Measurements from ENCODE around the gene PSME3IP1.

Gene PSME3IP1

DNA sequence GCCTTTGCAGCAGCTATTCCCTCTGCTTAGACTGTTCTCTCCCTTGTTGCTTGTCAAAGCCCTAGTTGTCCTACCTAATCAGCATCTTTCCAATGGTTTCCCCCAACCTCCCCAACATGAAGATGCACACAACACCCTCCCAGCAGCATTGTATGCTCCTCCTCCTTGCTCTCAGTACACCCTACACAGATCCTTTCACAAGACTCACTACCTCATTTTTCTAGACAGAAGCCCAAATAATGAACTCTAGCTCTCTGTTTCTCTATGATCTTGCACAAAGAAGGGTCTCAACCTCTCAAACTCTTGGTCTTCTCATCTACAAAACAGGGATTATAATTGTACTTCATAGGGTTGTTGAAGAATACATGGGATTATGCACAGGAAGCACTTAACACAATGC, 19.4 kb downstream of the PSME3IP1 start:
- DNase-seq = no peak

DNA sequence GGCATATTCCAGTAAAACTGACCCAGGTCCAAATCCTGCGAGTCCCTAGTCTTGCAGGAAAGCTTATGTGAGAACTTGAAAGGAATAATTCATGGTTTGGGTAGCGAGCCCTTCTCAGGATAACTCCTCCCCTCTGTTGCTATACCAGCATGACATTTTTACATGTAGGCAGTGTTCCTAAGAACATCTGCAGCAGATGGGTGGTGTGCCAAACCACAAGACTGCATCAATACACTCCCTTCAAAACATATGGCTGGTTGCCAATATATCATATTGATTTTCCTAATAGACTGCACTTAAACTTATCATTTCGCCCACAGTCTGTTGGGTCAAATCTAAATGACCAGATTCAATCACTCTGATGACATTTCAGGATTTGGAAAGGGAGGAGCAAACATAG, 19.9 kb downstream of the PSME3IP1 start:
- no peak for DNase-seq

DNA sequence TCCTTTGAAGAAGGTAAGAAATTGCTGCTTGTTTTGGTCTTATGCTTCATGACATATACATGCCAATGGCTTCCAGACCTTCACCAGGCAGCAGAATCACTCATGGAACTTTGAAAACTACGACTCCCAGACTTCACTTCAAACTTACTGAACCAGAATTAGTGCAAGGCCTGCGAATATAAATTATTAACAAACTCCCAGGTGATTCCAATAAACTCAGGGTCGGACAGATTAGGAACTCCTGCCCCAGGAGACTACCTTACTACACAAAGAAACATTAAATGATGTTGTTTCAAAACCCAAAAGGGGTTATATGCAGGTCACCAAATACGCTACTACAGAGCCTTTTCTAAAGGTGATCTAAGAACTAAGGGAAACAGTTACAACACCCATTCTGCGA, 20.4 kb downstream of the PSME3IP1 start:
- no peak for DNase-seq

DNA sequence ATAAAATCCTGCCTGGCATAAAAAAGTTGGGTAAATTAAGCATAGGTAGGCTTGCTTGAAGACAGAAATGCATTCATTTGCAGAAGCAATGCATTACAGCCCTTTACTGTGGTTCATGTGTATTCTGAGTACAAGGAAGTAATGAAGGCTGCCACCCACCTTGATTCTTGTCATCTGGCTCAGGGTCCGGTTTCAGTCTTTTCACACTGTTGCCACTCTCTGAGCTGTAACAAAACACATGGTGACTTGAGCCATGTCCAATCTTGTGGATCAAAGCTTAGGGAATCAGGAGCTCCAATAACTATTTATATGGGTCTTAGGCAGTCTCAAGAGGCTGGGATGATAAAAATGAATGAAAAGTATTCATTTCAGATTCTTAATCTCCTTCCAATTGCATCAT, 22.0 kb downstream of the PSME3IP1 start:
- no peak for DNase-seq

DNA sequence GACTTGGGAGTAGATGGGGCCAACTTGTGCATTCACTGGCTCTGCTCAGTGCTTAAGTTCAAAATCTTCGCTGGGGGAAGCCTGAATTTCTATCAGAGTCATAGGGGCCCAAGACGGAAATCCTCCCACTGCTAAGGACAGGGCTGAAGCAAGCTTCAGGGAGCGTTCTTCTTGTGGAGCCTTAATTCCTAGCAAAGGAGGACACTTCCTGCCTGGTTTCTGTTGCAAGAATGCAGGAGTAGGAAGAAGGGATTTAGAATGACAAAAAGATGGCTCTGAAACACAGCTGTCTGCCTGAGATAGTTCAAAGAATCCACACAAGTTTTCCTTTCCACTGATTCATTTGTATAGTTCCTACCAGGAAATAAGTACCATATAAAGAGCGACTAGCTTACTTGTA, 26.4 kb downstream of the PSME3IP1 start:
- DNase-seq = no peak

DNA sequence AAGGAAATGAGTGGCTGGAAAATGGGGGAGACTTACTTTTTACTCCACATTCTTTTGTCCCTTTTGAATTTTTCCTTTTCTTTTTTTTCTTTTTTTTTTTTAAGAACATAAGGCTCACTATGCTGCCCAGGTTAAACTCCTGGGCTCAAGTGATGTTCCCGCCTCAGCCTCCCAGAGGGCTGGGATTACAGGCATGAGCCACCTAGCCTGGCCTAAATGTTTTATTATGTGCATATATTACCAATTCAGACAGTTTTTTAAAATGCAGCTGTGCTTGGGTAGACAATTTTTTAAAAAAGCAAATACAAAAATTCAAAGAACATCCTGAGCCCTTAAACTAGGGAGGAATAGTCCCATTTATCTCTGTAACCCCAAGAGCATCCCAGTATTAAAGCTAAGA, 28.3 kb downstream of the PSME3IP1 start:
- DNase-seq = no peak

DNA sequence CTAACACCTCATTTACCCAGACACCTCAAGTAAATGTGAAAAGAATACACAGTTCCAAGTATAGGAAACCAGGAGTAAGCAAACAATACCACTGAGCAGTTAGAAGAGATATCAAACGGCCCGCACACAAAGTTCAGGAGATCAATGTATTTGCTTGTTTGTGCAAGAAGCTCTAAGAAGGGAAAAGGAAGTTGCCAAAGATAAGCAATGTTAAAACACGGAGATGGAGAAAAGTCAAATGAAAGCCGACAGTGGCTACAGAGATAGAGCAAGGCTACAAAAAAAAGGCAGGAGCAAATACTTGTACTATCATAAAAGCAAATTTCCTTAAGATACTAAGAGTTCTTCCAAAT, 29.5 kb downstream of the PSME3IP1 start:
- no peak for DNase-seq

DNA sequence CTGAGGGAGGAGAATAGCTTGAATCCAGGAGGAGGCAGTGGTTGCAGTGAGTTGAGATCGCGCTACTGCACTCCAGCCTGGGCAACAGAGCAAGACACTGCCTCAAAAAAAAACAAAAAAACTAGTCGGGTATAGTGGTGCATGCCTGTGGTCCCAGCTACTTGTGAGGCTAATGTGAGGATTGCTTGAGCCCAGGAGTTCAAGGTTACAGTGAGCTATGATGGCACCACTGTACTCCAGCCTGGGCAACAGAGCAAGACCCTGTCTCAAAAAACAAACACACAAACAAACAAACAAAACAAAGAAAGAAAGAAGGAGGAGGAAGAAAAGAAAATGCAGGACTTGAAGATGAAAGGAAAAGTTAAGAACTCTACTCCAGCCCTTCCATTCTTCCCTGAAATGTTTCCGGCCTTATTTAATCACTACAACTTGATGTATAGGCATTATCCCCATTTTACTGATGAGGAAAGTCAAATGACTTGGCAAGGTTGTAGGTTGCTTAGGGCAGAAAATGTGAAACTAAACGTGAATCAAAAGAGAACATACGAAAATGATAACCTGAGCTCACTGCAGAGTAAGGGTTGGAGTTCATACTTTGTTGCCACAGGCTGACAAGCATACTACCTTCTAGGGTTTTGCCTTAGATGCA, 30.0 kb downstream of the PSME3IP1 start:
- no peak for DNase-seq

DNA sequence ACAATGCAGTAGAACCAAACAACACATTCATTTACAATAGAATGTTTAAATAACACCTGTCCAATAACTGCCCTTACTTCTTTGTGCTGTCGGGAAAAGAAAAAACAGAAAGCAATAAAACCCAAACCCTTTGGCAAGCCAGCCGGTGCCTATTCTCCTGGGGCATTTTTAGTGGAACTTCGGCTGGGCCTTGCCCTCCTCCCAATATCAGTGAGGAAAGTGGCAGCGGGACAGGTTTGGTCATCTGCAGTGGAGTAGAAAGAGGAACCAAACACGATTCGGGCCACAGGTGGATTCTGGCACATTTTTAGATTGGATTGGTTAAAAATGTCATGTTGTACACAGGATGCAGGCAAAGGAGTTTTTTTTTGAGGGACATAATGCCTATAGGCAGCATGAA, 32.0 kb downstream of the PSME3IP1 start:
- no peak for DNase-seq

DNA sequence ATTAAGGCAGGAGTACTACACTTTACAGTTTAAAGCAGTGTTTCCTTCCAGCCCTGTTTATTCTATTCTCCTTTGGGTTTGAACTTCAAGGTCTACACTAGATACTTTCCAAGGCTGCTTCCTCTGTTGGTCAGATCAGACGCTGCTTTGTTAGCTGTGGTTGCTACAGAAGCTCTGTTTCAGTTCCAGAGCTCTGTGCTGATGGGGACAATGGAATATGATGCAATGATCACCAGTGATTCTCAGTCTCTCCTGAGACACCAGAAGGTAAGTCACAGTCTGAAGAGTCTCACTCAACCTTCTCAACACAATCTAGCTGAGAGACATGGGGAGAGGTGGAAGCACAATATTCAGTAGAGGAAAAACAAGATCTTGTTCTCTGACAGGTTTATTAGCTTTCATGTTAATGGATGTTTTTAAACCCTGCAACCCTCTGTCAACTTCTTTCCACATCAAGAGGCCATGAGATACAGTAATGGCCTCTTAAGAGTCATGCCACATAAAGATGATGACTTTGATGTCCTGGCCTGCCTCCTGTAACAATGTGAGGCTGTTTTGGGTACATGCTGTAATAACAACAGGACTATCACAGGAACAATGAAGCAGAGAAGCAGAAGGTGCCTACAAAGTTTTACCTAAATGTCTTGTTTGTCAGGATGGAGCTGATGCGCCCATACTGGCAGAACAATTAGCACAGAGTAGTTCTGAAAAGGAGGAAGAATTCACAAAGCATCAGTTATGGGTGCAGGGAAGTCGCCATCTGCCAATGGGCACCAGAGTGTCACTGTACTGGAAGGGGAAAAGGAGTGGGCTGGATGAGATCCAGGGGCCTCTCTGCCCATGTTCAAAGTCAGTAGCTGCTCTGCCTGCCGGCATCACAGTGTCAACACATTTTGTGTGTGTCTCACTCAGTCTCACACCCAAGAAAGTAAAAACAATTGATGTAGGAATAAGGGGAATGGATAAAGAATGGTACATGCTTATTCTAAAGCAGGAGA, 33.4 kb downstream of the PSME3IP1 start:
- no peak for DNase-seq

DNA sequence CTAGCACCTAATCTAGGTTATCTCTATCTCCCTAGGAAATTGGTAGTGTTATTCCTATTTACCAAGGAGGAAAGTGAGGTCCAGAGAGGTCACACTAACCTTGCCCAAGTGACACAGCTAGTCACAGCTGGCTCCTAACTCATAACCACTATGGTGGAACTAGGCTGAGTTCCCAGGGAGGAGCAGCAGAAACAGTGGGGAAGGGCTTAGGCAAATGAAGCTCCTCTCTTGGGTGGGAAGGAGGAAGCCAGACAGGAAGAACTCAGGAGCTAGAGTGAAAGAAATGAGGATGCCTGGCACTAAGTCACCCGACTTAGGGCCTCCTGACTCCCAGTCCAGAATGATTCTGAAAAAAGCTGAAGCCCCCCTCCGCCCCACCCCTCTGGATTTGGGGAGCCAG, 34.5 kb downstream of the PSME3IP1 start:
- no peak for DNase-seq

DNA sequence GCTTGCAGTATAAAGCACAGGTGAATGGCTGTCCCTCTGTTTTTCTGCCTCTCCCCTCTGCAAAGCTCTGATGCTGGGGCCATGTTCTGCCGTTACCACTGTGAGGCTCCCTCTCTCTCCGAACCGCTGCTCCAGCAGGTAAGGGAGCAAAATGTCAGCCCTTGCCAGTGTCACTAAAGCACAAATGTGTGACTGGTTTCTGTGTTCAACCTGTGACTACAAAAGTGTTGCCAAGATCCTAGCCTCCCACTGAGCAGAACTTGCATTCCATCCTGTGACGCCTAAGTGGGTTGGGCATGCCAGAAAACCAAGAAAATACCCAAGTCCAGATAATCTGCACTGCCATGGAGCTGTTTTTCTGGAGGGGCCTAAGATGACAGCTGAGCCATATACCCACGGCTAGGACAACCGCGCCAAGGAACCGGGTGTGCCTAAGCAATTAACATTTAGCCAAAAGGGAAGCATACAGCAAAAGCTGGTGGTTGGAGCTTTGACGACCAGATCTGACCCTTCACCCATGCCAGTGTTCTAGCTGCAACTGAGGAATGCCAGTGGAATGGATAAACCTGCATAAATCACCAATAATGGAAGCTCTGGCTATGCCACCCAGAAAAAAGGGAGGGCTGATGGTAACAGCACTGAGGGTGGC, 35.0 kb downstream of the PSME3IP1 start:
- DNase-seq = no peak

DNA sequence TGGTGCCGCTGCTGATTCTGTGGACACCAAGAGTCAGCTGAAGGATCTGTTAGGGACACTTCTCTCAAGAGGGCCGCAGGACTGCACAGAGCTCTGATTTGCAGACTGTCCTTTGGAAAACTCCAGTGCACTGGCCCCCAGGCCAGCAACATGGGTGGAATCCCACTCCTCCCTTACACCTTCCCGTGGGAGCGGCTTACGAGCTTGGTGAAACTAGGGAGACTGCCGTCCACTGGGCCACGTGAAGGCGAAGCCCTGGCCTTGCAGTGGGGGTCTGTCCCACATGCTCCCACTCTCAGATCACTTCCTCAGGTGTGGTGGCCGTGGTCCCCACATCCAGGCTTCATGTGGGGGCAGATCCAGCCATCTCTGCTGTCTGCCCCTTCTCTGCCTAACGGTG, 36.4 kb downstream of the PSME3IP1 start:
- no peak for DNase-seq

DNA sequence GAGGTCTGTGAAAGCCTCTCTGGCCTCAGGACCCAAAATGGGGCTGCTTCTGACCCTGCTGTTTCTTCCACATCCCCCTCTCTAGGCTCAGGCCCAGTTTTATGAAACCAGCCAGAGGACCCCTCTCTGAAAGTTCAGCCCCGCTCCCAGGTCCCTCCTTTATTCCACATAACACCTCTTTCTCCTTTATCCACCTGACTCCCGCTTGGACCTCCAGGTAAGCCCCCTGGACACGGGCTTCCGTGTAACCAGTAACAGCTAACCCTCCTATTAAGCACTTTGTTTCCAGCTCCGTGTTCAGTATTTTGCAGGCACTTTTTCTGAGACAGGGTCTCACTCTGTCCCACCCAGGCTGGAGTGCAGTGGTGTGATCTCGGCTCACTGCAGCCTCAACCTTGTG, 37.4 kb downstream of the PSME3IP1 start:
- no peak for DNase-seq

DNA sequence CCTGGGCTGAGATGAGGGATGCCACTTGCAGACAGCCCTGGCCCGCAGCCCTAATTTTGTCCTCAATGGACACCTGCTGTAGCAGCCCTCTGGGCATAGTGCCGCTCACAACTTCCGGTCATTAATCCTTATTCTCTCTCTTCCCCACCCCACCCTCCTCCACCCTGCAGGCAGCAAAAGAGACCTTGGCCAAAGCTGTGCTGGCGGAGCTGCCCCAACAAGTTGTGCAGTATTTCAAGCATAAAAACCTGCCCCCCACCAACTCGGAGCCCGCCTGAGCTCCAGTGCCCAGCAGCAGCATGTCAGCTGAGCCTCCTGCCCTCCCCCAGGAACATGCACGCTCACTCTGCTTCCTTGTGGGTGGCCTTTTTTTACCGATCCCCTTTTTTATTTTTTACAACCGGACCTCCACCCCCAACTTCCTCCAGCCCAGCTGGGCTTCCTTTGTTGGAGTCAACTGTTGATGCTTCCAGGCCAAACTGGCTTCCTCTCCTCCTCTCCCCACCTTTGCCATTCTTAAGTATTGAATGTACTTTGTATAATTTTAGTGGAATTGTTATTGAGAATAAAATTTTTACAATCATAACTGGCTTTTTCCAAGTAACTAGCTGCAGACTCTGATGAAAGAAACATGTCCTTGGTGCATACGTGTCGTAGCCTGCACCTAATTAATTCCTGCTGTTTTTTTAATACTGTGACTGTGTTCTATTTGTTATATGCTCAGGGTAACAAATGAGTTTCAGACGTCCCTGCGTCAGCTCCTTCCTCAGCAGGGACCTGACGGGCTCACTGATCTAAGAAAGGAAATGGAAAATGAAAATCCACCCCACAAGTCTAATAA, 38.2 kb downstream of the PSME3IP1 start:
- no peak for DNase-seq

DNA sequence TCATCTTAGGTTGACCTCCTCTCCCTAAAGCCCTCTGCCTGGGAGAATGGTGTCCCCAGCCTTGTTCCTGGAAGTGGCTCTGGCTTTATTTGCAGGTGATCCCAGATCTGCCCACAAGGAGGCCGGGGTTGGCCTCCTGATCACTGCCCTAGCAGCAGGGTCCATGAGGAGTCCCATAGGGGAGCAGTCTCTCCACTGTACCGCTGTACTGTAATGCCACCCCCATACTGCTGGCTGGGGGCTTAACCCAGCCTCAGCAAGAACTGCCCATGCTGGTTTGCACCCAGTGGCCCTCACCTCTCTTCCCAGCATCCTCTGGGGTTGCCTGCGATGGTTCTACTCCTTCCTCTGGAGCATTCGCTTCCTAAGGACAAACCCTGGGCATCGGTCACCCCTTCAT, 39.1 kb downstream of the PSME3IP1 start:
- no peak for DNase-seq

DNA sequence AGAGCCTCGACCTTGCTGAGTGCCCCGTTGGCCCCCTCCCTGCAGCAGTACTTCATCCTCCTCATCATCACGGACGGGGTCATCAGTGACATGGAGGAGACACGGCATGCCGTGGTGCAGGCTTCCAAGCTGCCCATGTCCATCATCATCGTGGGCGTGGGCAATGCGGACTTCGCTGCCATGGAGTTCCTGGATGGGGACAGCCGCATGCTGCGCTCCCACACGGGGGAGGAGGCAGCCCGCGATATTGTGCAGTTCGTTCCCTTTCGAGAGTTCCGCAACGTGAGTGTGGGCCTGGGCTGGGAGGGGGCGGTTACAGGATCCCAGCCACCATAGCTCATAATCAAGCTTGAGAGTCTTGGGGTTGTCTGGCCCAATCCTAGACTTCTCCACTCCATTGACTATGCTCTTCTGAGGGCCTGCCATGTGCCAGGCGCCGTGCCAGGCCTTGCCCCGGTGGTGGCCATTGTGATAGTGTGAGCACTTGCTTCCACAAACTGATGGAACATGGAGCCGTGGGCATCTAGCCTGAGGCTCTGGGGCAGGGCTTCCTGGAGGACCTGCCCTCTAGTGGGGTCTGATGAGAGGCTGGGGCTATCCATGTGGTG, 39.7 kb downstream of the PSME3IP1 start:
- DNase-seq = no peak

DNA sequence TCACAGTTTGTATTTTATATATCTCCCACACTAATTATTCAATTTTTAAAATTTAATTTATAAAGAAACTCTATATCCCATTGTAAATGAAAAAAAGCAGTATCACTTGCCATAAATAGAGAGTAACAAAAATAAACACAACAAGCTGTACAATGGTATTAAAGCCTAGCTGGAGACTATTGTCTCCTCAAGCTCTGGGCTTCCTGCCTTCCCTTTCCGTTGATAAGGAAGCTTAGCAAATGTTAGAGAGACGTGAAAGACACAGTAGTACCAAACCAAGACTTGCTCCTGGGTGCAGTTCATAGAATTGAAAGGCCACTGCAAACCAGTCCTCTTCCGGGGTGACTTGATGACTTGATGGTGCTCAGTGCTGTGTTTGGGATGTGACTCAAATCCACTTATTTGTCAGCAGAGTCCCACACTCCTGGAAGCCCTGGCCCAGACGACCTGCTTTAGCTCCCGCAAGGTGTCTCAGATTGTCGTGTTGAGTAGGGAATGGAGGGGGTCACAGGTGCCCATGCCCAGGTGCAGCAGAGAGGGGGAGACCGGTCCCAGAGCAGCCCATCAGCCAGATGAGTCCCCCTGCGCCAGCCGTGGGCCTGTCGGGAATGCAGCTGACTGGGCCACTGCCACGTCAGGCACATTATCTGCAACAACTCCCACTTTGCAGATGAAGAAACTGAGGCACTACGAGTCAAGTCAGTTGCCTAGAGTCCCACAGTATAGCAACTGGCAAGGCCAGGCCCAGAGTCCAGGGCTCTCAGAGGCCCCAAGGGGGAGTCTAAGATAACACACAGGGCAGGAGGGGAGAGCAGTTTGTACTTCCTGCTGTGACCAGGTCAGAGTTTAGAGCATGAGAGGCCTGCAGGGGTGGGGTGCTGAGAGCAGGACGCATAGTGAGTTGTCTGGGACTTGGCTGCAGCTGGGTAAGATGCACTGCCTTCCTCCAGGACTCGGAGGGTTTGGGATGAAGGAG, 40.5 kb downstream of the PSME3IP1 start:
- DNase-seq = no peak

DNA sequence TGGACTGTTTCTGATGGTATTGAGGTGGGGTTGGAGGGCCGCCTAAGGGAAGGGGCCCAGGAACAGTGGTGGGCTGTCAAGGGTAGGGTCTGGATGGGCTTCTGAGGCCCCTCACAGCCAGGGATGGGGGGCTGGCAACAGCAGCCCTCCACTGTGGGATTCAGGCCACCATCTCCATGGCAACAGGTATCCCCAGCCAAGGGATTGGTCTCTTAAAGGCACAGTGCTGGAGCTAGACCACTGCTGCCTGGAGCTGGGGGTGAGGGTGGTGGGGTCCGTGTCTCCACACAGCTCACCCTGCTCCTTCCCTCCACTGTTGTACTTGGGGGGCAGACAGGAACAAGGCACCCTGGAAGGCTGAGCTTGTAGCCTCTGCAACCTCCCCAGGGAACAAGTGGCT, 41.8 kb downstream of the PSME3IP1 start:
- no peak for DNase-seq

DNA sequence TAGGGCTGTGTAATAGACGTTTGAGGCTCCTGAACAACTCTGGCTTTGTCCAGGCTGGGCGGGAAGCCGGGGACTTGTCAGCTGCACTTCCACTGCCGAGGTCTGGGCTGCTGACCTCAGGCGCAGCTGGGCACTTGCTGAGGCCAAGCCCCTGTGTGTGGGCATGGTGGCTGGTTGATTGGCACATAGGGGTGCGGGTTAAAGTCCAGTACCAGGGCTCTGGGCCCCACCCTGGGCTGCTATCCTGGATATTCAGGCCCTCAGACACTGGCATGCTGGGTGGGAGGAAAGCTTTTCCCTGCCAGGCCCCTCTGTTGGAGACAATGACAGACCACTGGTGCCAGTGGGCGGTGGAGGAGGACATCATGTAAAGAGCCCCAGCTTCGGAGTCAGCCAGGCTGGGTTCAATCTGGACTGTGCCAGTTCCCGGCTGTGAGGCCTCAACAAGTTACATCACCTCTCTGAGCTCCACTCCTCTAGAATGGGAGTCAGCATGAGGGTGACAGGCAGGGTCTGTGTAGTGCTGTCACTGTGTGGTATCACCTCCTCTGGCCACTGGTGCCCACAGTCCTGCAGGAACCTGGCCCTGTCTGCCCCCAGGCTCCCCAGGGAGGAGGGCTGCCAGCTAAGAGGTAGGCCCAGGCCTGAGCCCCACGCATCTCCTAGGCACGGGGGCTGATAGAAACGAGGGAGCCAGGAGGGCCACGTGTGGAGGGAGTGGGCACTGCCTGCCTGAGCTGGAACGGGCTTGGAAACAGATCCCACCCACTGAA, 42.5 kb downstream of the PSME3IP1 start:
- DNase-seq = no peak
